ENCODE results near the gene NR6A1.

DNA sequence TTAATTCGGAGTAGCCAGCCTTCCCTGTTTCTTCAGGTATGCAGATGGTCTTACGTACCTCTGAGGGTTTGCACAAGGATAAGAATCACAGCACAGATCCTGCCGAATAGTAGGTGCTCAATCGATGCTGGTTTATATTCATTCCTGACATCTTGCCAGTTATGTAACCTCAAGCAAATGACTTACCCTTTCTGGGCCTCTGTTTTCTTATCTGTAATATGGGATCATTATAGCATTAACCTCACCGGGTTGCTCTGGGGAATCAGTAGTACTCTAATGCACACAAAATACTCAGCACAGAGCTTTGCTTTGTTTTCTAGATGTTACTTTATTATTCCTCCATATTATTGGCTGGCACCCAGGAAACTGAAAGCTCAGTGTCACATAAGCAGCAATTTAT, 256.2 kb downstream of the NR6A1 start:
- TF ChIP-seq ATF2 (IDR thresholded peaks at IDR 0.05; ENCODE audit: low read length): no peak
- 0 out of 3 replicates have a peak, but pooled peaks of 1 of the 2 experiments have one; percentile 7 for TF ChIP-seq POLR2A (IDR thresholded peaks at IDR 0.05; ENCODE audit: control extremely low read depth in 1 of 2, low read depth in 2 of 2, low read length in 2 of 2)
- no peak for TF ChIP-seq SP2 (IDR thresholded peaks at IDR 0.05; ENCODE audit: low read length)
- no peak for TF ChIP-seq KDM1A (IDR thresholded peaks at IDR 0.05; ENCODE audit: borderline replicate concordance, low read length)
- TF ChIP-seq, protein P1, sequence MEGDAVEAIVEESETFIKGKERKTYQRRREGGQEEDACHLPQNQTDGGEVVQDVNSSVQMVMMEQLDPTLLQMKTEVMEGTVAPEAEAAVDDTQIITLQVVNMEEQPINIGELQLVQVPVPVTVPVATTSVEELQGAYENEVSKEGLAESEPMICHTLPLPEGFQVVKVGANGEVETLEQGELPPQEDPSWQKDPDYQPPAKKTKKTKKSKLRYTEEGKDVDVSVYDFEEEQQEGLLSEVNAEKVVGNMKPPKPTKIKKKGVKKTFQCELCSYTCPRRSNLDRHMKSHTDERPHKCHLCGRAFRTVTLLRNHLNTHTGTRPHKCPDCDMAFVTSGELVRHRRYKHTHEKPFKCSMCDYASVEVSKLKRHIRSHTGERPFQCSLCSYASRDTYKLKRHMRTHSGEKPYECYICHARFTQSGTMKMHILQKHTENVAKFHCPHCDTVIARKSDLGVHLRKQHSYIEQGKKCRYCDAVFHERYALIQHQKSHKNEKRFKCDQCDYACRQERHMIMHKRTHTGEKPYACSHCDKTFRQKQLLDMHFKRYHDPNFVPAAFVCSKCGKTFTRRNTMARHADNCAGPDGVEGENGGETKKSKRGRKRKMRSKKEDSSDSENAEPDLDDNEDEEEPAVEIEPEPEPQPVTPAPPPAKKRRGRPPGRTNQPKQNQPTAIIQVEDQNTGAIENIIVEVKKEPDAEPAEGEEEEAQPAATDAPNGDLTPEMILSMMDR (IDR thresholded peaks at IDR 0.05; ENCODE audit: control extremely low read depth in 1 of 3, insufficient read depth in 1 of 3, low read depth in 1 of 3, low read length in 3 of 3): no peak
- no peak for TF ChIP-seq SP1 (IDR thresholded peaks at IDR 0.05; ENCODE audit: low read depth, low read length)
- TF ChIP-seq YY1 (IDR thresholded peaks at IDR 0.05; ENCODE audit: low read depth, low read length): no peak
- no peak for TF ChIP-seq POLR2AphosphoS5 (IDR thresholded peaks at IDR 0.05; ENCODE audit: low read depth, low read length)
- TF ChIP-seq, protein P2, sequence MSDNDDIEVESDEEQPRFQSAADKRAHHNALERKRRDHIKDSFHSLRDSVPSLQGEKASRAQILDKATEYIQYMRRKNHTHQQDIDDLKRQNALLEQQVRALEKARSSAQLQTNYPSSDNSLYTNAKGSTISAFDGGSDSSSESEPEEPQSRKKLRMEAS (IDR thresholded peaks at IDR 0.05): no peak
- no peak for TF ChIP-seq RFX5 (IDR thresholded peaks at IDR 0.05; ENCODE audit: borderline replicate concordance, low read depth, low read length)
- TF ChIP-seq RNF2 (IDR thresholded peaks at IDR 0.05; ENCODE audit: borderline replicate concordance, low read depth, low read length, missing control alignments, poor library complexity, severe bottlenecking): no peak

All from H1 (cell line).